Stimulated activated naive CD8-positive, alpha-beta T cell treated with anti-CD3 and anti-CD28 coated beads, Interleukin-15, Interleukin-2, amounts not matched to agents 100 U/mL and 50 U/mL, for 24 hours (primary cell): Measurements from ENCODE around the gene CITED4.

Source experiments
- ATAC-seq: fragments of 150-1000 bp; cut with Tn5 transposase; one replicate; pipeline ENCODE4 v1.10.0; 2021
- DNase-seq: peaks from one replicate; pipeline ENCODE4 v3.0.0; 2021

Gene CITED4

DNA sequence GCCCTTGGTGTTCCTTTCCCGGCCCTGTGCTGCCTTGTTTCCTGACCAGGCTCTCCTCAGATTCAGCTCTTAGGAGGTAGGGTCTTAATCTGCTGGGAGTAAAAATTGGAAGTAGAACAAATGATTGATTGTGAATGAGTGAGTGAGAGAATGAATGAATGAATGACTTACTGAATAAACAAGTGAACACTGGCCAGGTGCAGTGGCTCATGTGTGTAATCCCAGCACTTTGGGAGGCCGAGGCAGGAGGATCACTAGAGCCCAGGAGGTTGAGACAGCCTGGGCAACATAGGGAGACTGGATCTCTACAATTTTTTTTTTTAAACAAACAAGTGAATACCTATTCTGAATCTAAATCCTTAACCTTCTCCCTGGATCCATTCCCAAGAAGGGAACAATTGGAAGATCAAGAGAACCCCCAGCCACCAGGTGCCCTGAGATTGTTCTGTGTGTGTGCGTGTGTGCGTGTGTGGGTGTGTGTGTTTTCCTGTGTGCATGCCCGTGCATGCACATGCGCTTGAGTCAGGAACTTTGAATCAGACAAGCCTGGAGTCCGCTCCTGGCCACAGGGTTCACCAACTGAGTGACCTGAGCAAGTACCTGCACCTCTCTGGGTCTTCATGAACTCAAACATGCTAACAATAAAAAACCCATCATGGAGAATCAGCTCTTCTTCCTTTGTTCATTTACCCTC lies 24.3 kb upstream of the CITED4 start:
- ATAC-seq = no peak
- no peak for DNase-seq

DNA sequence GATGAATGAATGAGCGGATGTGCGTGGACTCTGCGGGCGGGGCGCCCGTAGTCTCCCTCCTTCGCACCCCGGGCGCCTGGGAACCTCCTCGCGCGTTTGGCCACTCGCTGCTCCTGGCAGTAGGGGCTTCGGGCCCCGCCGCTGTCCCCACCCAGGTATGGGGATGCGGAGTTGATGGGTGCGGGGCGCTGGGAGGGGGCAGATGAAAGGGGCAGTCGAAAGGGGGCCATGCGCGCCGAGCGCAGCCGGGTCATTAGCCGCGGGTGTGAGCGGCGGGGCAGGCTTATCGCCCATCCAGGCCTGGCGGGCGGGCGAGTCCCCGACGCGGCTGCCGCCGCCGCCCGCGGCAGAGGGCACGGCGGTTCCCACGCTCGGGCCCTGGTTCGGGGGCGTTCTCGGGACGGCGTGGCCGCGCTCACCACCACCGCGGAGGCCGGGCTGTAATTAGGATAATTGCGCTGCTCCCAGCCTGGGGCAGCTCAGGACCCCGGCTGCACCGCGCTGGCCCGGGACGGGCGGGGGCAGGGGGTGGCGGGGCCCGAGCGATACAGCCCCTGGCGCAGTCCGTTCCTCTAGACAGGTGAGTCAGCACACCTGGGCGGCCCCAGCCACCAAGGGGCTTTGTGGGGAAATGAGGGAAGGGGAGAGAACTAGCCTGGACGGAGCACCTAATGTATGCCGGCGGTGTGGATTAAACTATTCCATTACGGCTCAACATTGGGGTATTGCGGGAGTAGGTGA lies 22.1 kb upstream of the CITED4 start:
- ATAC-seq (no peak), DNase-seq (no peak)

DNA sequence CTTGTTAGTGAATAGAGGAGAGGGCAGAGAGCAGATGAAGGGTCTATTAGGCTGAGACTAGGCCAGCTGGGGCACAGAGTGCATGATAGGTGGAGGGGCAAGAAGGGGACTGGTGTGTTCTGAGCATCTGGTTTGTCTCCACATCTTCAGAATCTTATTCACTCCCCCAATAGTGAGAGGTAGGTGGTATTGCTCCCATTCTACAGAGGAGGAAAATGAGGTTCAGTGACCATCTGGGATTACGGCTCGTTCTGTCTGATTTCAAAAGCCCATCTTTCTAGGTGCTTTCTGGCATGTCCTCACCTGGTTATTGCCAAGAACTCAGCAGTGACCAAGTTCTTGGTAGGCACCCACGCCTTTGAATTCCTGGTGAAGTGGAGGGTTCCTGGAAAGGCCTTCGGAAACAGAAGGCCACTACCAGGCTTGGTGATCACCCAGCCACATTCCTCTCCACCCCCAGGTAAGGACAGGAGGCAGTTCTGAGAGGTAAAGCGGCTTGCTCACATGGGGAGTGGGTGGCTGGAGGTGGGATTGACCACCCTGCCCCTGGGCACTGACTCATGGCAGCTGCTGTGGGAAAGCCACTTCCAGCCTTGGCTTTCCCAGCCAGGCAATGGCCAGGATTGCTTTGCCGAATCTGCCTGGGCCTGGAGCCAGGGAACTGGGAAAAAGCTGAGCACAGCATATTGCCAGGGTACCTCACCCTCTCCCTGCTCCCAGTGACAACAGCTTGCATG lies 18.8 kb upstream of the CITED4 start:
- DNase-seq = no peak
- no peak for ATAC-seq

DNA sequence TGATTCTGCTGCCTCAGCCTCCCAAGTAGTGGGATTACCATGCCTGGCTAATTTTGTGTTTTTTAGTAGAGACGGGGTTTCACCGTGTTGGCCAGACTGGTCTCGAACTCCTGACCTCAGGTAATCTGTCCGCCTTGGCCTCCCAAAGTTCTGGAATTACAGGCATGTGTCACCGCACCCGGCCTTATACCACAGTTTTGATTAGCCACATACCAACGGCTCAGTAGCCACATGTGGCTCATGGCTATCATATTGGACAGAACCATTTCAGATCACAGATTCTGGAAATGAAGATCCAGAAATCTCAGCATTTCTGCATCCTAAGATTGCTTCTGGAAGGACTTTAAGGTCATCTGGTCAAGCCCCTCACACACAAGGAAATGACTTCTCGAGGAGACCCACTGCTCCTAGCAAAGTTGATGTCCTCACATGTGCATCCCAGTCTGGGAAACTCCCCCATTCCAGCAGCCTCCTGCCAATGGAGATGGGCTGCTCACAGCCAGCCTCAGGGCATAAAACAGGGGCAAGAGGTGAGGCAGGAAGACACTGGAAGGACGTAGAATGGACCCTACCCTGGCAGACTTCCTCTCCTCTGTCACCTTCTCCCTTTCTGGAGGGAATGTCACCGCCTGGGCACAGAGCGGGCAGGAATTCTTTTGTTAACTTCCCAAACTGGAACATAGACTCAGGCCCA lies 17.5 kb upstream of the CITED4 start:
- ATAC-seq = no peak

DNA sequence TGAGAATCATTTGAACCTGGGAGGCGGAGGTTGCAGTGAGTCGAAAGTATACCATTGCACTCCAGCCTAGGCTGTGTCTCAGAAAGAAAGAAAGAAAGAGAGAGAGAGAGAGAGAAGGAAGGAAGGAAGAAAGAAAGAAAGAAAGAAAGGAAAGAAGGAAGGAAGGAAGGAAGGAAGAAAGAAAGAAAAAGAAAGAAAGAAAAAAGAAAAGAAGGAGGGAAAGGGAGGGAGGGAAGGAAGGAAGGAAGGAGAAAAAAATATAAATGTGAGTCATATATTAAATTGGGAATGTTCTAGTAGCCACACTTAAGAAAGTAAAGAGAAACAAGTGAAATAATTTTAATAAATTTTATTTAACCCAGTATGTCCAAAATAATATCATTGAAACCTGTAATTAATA lies 16.7 kb upstream of the CITED4 start:
- ATAC-seq = no peak
- no peak for DNase-seq

More for the DNA sequence above, 17.5 kb upstream of the CITED4 start:
- no peak for DNase-seq

DNA sequence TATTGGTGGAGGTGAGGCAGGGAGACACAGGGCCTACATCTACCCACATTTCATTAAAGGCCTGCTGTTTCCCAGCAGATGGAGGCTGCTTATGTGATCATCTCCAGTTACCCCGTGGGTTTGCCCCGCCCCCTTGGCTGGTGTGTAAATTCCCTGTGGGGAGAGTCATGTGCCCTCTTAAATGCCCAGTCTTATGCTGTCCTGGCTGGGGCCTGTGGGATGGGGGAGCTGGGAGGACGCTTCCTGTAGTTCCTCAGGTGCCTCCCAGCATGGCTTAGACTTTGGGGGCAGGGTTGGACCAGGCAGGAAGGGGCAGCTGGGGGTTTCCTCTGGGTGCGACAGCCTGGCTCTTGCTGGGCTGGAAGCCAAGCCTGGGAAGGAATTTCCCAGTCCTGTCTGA lies 15.5 kb upstream of the CITED4 start:
- no peak for ATAC-seq
- DNase-seq = peak; percentile 26

DNA sequence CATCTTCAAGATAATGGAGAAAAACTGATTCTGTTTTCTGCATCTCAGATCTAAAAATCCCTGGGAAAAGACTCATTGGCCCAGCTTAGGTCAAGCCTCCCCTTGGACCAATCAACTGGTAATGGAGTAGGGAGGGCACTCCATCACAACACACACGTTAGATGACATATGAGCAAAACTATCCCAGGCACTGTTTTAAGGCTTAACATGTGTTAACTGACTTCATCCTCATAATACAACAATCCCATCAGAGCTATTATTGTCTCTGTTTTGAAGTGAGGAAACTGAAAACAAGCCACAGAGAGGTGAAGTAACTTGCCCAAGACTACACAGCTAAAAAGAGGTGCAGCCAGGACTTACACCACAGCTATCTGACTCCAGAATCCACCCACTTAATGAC lies 14.7 kb upstream of the CITED4 start:
- ATAC-seq = no peak
- no peak for DNase-seq

DNA sequence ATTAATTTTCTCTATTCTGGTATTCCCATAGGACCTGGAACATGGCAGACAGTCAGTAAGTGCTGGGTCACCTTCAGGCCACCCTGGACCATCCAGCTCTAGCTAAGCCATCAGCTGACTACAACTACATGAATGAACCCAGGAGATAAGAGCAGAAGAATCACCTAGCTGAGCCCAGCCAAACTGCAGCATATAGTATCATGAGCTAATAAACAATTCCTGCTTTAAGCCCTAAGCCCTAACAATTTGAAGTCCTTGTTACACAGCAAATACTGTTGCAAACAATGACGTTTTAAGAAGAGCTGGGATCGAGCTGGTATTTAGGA lies 14.2 kb upstream of the CITED4 start:
- ATAC-seq = no peak
- no peak for DNase-seq

DNA sequence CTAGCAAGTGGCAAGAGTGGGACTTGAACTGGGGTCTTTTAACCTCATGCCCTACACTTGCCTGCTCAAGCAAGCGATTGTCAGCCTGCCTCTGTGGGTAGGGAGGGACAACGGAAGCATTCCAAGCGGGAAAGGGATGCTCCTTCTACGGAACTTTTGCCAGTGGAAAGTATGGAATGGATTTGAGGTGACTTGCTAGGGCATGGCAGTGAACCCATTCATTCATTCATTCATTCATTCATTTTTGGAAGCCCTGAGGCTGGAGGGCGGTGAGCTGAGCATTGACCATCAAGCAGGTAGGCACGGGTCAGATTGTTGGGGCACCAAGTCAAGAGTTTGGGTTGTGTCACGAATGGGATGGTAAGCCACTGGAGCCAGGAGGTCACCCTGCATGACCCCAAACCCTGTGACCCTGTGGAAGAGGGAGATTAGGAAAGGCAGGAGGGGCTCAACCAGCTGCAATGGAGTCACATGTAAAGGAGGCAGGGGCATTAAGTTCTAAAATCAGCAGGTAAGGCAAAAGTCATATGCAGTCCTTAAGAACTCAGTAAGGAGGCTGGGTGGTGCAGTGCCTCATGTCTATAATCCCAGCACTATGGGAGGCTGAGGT lies 11.8 kb upstream of the CITED4 start:
- ATAC-seq = no peak

DNA sequence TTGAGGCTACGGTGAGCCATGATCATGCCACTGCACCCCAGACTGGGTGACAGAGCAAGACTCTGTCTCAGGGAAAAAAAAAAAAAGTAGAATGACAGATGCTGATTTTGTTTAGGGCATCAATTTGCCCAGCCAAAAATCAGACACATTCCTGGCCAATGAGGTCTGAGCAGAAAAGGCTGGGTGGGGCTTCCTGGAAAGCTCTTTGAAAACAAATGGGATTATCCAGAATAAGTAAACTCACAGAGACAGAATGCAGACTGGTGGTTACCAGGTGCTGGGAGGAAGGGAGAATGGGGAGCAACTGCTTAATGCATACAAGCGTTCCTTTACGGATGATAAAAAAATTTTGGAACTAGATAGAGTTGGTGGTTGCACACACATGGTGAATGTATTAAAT lies 10.1 kb upstream of the CITED4 start:
- ATAC-seq (no peak), DNase-seq (no peak)

More for the DNA sequence above, 11.8 kb upstream of the CITED4 start:
- no peak for DNase-seq

DNA sequence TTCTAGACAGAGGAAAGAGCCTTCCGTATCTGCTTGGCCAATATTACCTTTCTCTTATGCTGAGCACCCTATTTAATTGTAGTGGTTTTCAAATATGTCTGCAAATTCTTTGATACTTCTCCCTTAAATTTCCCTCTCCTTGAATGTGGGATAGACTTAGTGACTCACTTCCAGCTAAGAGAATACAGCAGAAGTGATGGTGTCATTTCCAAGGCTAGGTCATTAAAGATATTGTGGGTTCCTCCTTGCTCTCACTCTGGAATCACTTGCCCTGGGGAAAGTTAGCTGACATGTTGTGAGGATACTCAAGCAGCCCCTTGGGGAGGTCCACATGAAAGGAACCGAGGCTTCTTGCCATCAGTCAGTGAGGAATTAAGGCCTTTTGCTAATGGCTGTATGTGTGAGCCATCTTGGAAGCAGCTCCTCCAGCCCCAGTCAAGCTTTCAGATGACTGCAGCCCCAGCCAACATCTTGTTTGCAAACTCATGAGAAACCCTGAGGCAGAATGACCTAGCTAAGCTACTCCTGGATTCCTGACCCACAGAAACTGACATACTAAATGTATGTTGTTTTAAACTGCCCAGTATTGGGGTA lies 8.1 kb upstream of the CITED4 start:
- ATAC-seq = no peak

DNA sequence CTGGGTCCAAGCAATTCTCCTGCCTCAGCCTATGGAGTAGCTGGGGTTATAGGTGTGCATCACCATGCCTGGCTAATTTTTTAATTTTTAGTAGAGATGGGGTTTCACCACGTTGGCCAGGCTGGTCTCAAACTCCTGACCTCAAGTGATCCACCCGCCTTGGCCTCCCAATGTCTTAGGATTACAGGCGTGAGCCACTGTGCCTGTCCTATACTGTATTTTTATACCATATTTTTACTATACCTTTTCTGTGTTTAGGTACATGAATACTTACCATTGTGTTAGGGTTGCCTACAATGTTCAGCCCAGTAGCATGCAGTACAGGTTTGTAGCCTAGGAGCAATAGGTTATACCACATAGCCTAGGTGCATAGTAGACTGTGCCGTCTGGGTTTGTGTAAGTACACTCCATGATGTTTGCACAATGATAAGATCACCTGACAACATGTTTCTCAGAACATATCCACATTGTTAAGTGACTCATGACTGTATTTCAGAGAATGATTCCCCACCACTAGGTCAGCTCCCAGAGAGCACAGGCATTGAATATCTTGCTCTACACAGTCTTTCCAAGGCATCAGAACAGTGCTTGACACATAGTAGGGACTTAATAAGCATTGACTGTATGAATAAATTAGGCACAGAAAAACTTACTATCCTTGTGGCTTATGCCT lies 6.0 kb upstream of the CITED4 start:
- ATAC-seq = peak; percentile 38
- no peak for DNase-seq

More for the DNA sequence above, 8.1 kb upstream of the CITED4 start:
- no peak for DNase-seq

DNA sequence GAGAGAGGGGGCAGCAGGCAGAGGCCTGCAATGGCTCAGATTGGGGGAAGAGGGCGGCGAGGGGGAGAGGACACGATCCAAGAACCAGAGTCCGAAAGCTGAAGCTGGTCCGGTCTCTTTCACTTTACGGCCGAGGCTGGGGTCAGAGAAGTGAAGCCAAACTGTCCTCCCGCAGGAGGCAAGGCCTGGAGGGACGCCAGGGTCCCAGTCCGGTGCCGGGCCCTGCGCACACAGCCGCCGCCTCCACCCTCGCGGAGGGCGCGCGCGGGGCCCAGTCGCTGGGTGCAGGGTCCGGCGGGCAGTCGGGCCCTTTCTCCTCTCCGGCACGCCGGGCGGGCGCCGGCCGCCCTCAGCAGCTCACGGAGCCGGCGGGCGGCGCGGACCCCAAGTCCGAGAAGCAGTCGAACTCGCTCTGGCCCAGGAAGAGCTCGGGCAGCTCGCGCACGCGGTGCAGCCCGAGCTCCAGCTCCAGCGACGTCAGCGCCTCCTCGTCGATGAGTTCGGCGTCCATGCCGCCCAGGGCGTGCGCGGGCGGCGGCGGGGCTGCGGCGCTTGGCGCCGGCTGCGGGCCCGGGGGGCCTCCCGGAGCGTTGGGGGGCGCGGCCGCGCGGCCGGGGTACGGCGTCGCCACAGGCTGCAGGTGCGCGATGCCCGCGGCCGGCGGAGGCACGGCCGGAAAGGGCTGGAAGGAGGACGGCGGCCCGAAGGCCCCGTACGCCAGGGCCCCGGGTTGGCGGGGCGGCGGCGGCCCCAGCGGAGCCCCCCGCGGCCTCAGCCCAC lies 749 bp downstream of the CITED4 start:
- DNase-seq (peak; percentile 32), ATAC-seq (no peak)

DNA sequence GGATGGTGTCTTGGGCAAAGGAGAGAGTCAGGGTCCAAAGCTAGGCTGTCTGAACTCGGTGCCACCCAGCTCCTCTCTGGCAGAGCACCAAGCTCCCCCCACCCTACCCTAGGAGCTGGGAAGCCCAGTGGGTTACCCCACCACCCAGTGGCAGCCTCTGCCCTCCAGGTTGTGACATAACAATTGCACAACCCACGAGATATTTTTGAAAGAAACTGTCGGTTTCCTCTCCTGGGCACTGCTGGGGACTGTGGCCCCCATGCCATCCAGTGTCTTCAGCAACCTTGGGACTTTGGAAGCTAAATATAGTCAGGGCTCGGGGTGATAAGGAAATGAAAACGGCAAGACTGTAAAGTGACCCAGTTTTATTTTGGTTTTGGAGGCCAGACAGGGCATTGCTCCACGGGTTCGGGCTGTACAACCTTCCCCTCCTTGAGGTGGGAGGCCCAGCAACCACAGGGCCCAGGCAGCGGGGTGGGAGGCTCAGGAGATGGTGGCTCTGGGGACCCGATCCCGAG lies 1.4 kb downstream of the CITED4 start:
- DNase-seq = no peak
- no peak for ATAC-seq

DNA sequence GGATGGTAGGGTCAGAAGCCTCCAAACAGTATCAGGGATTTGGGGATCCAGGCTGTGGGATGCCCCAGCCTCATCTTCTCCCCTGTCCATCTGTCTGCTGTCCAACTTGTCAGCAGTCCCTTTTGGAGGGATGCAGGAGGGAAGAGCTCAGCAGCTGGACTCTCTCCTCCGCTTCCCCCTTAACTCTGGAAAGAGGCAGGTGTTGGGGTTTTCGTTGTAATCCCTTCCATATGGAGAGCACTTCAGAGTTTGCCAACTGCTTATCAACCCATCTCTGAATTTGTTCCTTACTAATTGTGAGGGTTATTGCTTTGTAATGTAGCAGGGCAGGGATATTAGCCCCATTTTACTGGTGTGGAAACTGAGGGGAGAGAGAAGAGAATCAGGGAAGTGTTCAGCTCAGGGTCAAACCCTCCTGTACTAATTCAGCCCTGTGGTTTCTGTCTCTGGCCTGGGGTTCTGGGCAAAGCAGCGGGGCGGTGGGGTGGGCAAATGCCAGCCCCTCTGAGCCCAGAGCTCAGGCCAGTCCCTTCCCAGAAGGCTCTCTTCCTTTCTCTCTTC lies 3.2 kb downstream of the CITED4 start:
- ATAC-seq (no peak), DNase-seq (no peak)

DNA sequence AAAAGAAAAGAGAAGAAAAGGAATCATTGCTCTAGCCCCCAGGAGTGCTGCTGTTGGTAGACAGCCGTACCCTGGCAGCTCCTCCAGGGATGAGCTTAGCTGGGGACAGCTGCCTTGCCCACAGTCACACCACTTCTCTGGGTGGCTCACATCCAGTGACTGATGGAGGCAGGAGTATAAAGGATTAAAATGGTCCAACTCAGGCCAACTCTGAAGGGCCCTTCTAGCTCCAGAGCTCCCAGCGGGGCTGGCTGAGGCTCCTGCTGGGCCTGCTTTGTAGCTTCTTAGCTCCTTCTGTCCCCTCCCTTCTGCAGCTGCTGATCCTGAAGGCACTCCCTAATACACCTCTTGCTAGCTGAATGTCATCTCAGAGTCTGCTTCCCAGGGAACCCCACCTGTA lies 4.4 kb downstream of the CITED4 start:
- DNase-seq (no peak), ATAC-seq (no peak)

DNA sequence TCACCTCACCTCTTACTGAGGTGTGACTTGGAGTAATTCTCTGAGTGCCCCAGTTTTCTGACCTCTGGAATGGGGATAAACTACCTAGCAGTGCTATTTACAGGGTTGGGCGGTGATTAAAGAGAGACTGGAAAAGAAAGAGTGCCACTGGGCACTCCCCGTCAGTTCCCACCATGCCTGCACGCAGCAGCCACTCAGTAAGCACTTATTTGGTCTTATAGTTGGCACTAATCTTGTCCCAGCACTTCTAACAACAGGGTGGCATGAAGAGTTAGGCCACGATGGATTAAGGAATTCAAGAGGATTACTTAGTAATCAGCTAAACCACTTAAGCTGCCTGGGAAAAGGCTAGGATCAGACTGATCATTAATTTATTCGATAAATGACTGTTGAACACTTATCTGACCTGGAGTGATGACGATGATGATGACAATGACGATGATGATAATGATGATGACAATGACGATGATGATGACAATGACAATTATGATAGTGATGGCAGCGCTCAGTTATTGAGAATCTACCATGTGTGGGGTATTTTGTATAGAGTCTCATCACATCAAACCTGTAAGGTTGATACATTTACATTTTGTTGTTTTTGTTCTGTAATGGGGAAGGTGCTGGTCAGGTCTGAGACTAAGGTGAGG lies 5.4 kb downstream of the CITED4 start:
- no peak for ATAC-seq
- no peak for DNase-seq

DNA sequence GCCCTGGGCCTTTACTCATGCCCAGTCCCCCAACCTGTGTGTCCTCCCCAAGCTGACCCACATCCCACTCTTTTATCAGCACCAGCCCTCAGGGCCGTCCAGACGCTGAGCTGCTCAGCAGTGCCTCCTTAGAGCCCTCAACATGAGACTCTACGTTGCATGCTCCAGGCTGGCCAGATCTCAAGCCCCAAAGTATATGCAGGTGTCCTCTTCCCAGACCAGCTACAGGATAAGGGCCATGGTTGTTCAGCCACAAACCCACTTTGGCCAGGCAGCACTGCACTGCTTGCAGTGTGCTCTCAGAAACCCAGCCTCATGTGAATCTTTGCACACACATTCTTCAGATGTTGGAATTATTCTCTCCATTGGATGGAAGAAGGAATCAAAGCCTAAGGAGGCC lies 6.0 kb downstream of the CITED4 start:
- ATAC-seq (no peak), DNase-seq (no peak)

DNA sequence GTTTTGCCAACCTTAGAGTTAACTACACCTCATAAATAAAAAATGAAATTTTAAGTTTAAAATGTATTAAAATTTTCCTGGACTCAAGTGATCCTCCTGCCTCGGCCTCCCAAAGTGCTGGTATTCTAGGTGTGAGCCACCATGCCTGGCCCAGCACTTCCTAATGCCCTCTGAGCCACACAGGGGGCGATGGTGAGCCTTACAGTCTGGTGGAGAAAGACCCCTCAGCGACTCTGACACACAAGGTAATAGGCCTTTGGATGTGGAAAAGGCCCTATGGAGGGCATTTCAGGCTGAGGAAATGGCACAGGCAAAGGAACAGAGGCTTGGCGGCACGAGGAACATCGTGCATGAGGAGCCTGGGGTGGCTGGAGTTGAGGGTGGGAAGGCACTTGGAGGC lies 6.7 kb downstream of the CITED4 start:
- ATAC-seq = no peak

DNA sequence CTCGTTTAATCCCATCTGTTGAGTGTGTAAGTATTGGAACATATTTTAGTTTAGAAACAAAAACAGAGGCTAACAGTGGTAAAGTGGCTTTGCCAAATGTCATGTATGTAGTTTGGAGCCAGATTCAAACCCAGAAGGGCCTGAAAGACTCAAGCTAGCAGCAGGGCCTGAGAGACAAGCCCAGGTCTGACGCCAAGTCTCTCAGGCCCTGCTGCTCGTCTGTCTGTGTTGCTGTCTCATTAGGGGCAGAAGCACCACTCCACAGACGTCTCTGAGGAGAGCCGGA lies 8.3 kb downstream of the CITED4 start:
- ATAC-seq (no peak), DNase-seq (no peak)

More for the DNA sequence above, 6.7 kb downstream of the CITED4 start:
- peak; percentile 37 for DNase-seq
